ENCODE results near the gene FCER2.

FCER2 gene

DNA sequence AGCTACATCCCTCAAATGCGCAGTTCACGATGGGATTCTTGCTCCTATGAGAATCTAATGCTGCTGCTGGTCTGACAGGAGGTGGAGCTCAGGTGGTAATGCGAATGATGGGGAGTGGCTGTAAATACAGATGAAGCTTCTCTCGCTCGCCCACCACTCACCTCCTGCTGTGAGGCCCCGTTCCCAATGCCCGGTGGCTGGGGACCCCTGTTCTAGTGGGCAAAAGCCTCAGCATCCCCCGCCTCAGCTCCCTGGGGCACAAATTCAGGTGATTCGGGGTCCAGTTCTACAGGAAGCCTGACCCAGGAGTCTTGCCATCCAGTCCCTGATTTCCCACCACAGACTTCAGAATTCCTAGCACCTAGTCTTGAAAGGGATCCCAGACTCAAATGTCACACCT is 29.4 kb downstream of the FCER2 start:
- H3K9me2 ChIP-seq (replicated peaks; ENCODE audit: control insufficient read depth, low read length), result no peaks in the 10 kb centered on the region
- H4K20me1 ChIP-seq (ENCODE audit: control insufficient read depth, insufficient read depth, low read depth, low read length), result no peaks in the 10 kb centered on the region
- H3F3A ChIP-seq (ENCODE audit: control insufficient read depth, insufficient read depth), result no peaks in the 10 kb centered on the region; the same call in 1 of the 2 replicates
- H3K4me2 ChIP-seq (ENCODE audit: low read length), result no peak overlapping the region
- no peaks in the 10 kb centered on the region for H3K79me2 ChIP-seq (ENCODE audit: control insufficient read depth, low read length)
- H3K9me3 ChIP-seq (ENCODE audit: control insufficient read depth, insufficient read depth, low read length), result peaks cover 7% of the 10 kb centered on the region; the same call in 1 of the 2 replicates
- H3K4me3 ChIP-seq (ENCODE audit: low read length), result no peak overlapping the region
- H3K27me3 ChIP-seq (ENCODE audit: control insufficient read depth, low read length), result peaks cover 5% of the 10 kb centered on the region
- TF ChIP-seq EZH2phosphoT487 (IDR thresholded peaks at IDR 0.05; ENCODE audit: borderline replicate concordance, low read length), result no peak
- TF ChIP-seq, protein P1, sequence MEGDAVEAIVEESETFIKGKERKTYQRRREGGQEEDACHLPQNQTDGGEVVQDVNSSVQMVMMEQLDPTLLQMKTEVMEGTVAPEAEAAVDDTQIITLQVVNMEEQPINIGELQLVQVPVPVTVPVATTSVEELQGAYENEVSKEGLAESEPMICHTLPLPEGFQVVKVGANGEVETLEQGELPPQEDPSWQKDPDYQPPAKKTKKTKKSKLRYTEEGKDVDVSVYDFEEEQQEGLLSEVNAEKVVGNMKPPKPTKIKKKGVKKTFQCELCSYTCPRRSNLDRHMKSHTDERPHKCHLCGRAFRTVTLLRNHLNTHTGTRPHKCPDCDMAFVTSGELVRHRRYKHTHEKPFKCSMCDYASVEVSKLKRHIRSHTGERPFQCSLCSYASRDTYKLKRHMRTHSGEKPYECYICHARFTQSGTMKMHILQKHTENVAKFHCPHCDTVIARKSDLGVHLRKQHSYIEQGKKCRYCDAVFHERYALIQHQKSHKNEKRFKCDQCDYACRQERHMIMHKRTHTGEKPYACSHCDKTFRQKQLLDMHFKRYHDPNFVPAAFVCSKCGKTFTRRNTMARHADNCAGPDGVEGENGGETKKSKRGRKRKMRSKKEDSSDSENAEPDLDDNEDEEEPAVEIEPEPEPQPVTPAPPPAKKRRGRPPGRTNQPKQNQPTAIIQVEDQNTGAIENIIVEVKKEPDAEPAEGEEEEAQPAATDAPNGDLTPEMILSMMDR (IDR thresholded peaks at IDR 0.05; ENCODE audit: low read depth, low read length, poor library complexity, severe bottlenecking), result no peak
- H3K27ac ChIP-seq (ENCODE audit: low read depth, low read length), result no peak overlapping the region
- no peaks in the 10 kb centered on the region for H3K36me3 ChIP-seq (ENCODE audit: control insufficient read depth, low read length)
- H3K4me1 ChIP-seq (ENCODE audit: control insufficient read depth, low read length), result peaks cover 35% of the 10 kb centered on the region

DNA sequence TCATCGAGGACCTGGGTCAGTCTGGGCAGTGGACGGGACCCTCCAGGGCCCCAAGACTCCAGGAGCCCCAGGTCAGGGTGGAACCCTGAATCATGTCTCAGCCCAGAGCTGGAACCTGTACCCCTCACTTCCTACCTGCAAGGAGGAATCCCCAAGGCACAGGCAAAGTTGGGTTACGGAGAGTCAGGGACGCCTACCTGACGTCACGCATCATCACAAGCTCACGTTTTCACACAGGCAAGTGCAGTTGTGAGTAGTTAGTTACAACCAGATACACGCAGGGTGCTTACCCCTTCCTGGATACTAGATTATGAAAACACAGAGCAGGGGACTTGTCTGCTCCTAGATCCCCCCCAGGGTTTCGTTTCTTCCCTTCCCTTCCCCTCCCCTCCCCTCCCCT is 31.1 kb downstream of the FCER2 start:
- Histone ChIP-seq H3K4me2 (ENCODE audit: low read length) (no peak overlapping the region), H3K9me3 (ENCODE audit: control insufficient read depth, insufficient read depth, low read length) (peaks cover 7% of the 10 kb centered on the region; the same call in 1 of the 2 replicates), H4K20me1 (ENCODE audit: control insufficient read depth, insufficient read depth, low read depth, low read length) (no peaks in the 10 kb centered on the region), H3K9me2 (replicated peaks; ENCODE audit: control insufficient read depth, low read length) (no peaks in the 10 kb centered on the region), H3F3A (ENCODE audit: control insufficient read depth, insufficient read depth) (no peaks in the 10 kb centered on the region; the same call in 1 of the 2 replicates), H3K79me2 (ENCODE audit: control insufficient read depth, low read length) (no peaks in the 10 kb centered on the region), H3K27ac (ENCODE audit: low read depth, low read length) (no peak overlapping the region), H3K4me3 (ENCODE audit: low read length) (no peak overlapping the region), H3K27me3 (ENCODE audit: control insufficient read depth, low read length) (peaks cover 5% of the 10 kb centered on the region), H3K4me1 (ENCODE audit: control insufficient read depth, low read length) (peaks cover 17% of the 10 kb centered on the region), H3K36me3 (ENCODE audit: control insufficient read depth, low read length) (no peaks in the 10 kb centered on the region)
- no peak for TF ChIP-seq EZH2phosphoT487 (IDR thresholded peaks at IDR 0.05; ENCODE audit: borderline replicate concordance, low read length)
- TF ChIP-seq, protein P1 (IDR thresholded peaks at IDR 0.05; ENCODE audit: low read depth, low read length, poor library complexity, severe bottlenecking), result no peak

DNA sequence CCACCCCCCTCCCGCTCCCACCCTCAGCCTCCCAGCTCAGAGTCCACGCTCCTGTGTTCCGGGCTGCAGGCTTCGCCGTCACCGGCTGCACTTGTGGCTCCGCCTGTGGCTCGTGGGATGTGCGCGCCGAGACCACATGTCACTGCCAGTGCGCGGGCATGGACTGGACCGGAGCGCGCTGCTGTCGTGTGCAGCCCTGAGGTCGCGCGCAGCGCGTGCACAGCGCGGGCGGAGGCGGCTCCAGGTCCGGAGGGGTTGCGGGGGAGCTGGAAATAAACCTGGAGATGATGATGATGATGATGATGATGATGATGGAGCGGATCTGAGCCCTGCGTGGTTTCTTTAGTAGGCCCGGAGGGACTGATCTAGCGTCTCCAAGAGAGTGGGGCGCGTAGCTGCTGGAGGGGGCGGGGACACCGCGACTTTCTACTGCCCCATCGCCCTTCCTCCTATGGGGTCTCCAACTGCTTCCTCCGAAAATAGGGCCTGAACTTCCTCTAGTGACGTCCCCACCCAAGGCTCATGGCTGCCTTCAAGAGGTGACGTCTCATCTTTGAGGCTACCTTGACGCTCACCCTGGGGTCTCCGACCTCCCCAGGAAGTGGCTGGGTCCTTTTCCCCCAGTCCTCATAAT is 31.7 kb downstream of the FCER2 start:
- Histone ChIP-seq H3K79me2 (ENCODE audit: control insufficient read depth, low read length) (no peaks in the 10 kb centered on the region), H3K27me3 (ENCODE audit: control insufficient read depth, low read length) (peaks cover 5% of the 10 kb centered on the region), H4K20me1 (ENCODE audit: control insufficient read depth, insufficient read depth, low read depth, low read length) (no peaks in the 10 kb centered on the region), H3K9me2 (replicated peaks; ENCODE audit: control insufficient read depth, low read length) (no peaks in the 10 kb centered on the region), H3F3A (ENCODE audit: control insufficient read depth, insufficient read depth) (no peaks in the 10 kb centered on the region), H3K4me2 (ENCODE audit: low read length) (peak overlapping the region; percentile 30; the same call in 1 of the 2 replicates), H3K27ac (ENCODE audit: low read depth, low read length) (no peak overlapping the region), H3K36me3 (ENCODE audit: control insufficient read depth, low read length) (no peaks in the 10 kb centered on the region), H3K9me3 (ENCODE audit: control insufficient read depth, insufficient read depth, low read length) (peaks cover 7% of the 10 kb centered on the region; the same call in 1 of the 2 replicates), H3K4me3 (ENCODE audit: low read length) (no peak overlapping the region), H3K4me1 (ENCODE audit: control insufficient read depth, low read length) (peaks cover 12% of the 10 kb centered on the region)
- TF ChIP-seq EZH2phosphoT487 (IDR thresholded peaks at IDR 0.05; ENCODE audit: borderline replicate concordance, low read length), result no peak
- TF ChIP-seq, protein P1 (IDR thresholded peaks at IDR 0.05; ENCODE audit: low read depth, low read length, poor library complexity, severe bottlenecking), result no peak
